Endothelial cell of umbilical vein (primary cell): ENCODE data around the gene FCSK. TPM values are rescaled to one million over a fixed set of nuclear protein-coding genes. Genes with fewer than 3 reads are reported as not detected.

Source experiments
- BruUV-seq: library from RNA; stranded (reverse); fragments of 400-500 nt; replicated peaks from 2 replicates; lab custom pipeline; 2021; lab: Mats Ljungman, UMichigan
- CTCF ChIA-PET: fragments of 300-600, 350-600 bp; sonication (Branson Sonifier 250); formaldehyde crosslinking; loops from one replicate; lab custom pipeline; 2021; ENCODE audit warnings: antibody characterized with exemption, inconsistent platforms; lab: Charles Lee
- POLR2A ChIA-PET: fragments of 300-600, 350-600 bp; sonication (Branson Sonifier 250); formaldehyde crosslinking; loops from one replicate; lab custom pipeline; 2021; ENCODE audit warnings: antibody characterized with exemption, inconsistent platforms; lab: Charles Lee
- DNase-seq: peaks from one replicate; pipeline ENCODE4 v3.0.0-alpha.2; 2011; ENCODE audit warnings: low read depth, low spot score
- FAIRE-seq: peaks from 2 replicates; lab custom pipeline; 2011; peaks lifted over from hg19 to GRCh38; lab: Jason Lieb, UNC
- H2AFZ ChIP-seq: 2 replicates; pipeline ENCODE4 v1.6.0; 2012; ENCODE audit warnings: low read depth, low read length, control low read depth, inconsistent platforms
- H3K27ac ChIP-seq: 2 replicates; pipeline ENCODE4 v1.5.1; 2011; ENCODE audit warnings: low read depth, mild to moderate bottlenecking, control low read depth, low read length, moderate library complexity; ENCODE audit not compliant: insufficient read depth
- H3K27me3 ChIP-seq, 2 experiments: 2 replicates each; pipeline versions ENCODE4 v1.6.0 to v1.6.1; 2011; ENCODE audit warnings: low read length in 2 of 2, mixed read lengths in 1 of 2; ENCODE audit not compliant: control insufficient read depth in 2 of 2, insufficient read depth in 2 of 2
- H3K36me3 ChIP-seq, 2 experiments: 2 replicates in 1 of 2; 3 replicates in 1 of 2; pipeline ENCODE4 v1.5.1; 2011; ENCODE audit warnings: low read length in 2 of 2, mild to moderate bottlenecking in 1 of 2, moderate library complexity in 1 of 2; ENCODE audit not compliant: control insufficient read depth in 2 of 2, insufficient read depth in 2 of 2; ENCODE audit errors: extremely low read depth in 1 of 2
- H3K4me1 ChIP-seq: 3 replicates; pipeline ENCODE4 v1.5.1; 2011; ENCODE audit warnings: mild to moderate bottlenecking, low read length; ENCODE audit not compliant: control insufficient read depth, insufficient read depth; ENCODE audit errors: extremely low read depth
- H3K4me2 ChIP-seq: 2 replicates; pipeline ENCODE4 v1.6.1; 2011; ENCODE audit warnings: low read length, control low read depth, mixed read lengths; ENCODE audit not compliant: insufficient read depth
- H3K4me3 ChIP-seq, 3 experiments: fragments of 200-600 bp in 1 of 3; sonication (generic), shearing (Covaris generic) in 1 of 3; replicated peaks in 1 of 3; 2 replicates each; pipeline ENCODE4 v1.5.1; 2011 to 2016; ENCODE audit warnings: control low read depth in 3 of 3, low read length in 3 of 3, mild to moderate bottlenecking in 2 of 3, inconsistent platforms in 1 of 3, low read depth in 1 of 3, moderate library complexity in 1 of 3; ENCODE audit not compliant: insufficient read depth in 1 of 3
- H3K79me2 ChIP-seq: 2 replicates; pipeline ENCODE4 v1.6.0; 2012; ENCODE audit warnings: low read length, inconsistent platforms; ENCODE audit not compliant: control insufficient read depth, insufficient read depth
- H3K9ac ChIP-seq: replicated peaks from 2 replicates; pipeline ENCODE3; 2011; ENCODE audit warnings: low read length, control low read depth; ENCODE audit not compliant: insufficient read depth; ENCODE audit errors: extremely low read depth
- H3K9me1 ChIP-seq: replicated peaks from 3 replicates; pipeline ENCODE4 v1.6.0; 2011; ENCODE audit warnings: mild to moderate bottlenecking, low read length; ENCODE audit not compliant: control insufficient read depth, insufficient read depth; ENCODE audit errors: extremely low read depth
- H3K9me3 ChIP-seq: replicated peaks from 2 replicates; pipeline ENCODE4 v1.5.1; 2012; ENCODE audit warnings: low read length, inconsistent platforms; ENCODE audit not compliant: control insufficient read depth, insufficient read depth
- H4K20me1 ChIP-seq: replicated peaks from 2 replicates; pipeline ENCODE3; 2011; ENCODE audit warnings: mild to moderate bottlenecking, low read length; ENCODE audit not compliant: control insufficient read depth, insufficient read depth; ENCODE audit errors: extremely low read depth
- CTCF ChIP-seq, 2 donors: IDR thresholded peaks; 1 replicate in 1 of 2; 2 replicates in 1 of 2; pipeline ENCODE4 v1.5.1; 2011; ENCODE audit warnings: low read length in 2 of 2, mild to moderate bottlenecking in 2 of 2, moderate library complexity in 2 of 2, control low read depth in 1 of 2, inconsistent platforms in 1 of 2, low read depth in 1 of 2; ENCODE audit not compliant: insufficient read depth in 1 of 2; ENCODE audit errors: extremely low read depth in 1 of 2
- EZH2 ChIP-seq: IDR thresholded peaks from 2 replicates; pipeline ENCODE4 v1.6.1; 2012; ENCODE audit warnings: borderline replicate concordance, low read depth, mild to moderate bottlenecking, moderate library complexity, low read length, inconsistent platforms; ENCODE audit not compliant: severe bottlenecking
- FOS ChIP-seq: IDR thresholded peaks from 2 replicates; pipeline ENCODE4 v1.6.1; 2011; ENCODE audit warnings: mild to moderate bottlenecking, low read length, moderate library complexity, borderline replicate concordance; ENCODE audit not compliant: insufficient read depth
- GATA2 ChIP-seq: IDR thresholded peaks from 2 replicates; pipeline ENCODE4 v1.7.0; 2011; ENCODE audit warnings: low read depth, mild to moderate bottlenecking, moderate library complexity, mixed read lengths, low read length; ENCODE audit not compliant: insufficient read length, insufficient read depth
- JUN ChIP-seq: IDR thresholded peaks from 2 replicates; pipeline ENCODE4 v1.6.1; 2011; ENCODE audit warnings: borderline replicate concordance, low read depth; ENCODE audit not compliant: insufficient read length, insufficient read depth
- MAX ChIP-seq: IDR thresholded peaks from 2 replicates; pipeline ENCODE4 v1.6.1; 2011; ENCODE audit not compliant: insufficient read depth, insufficient read length
- MYC ChIP-seq: IDR thresholded peaks from one replicate; pipeline ENCODE4 v1.6.1; 2011; ENCODE audit warnings: mild to moderate bottlenecking, low read depth, low read length
- POLR2A ChIP-seq: IDR thresholded peaks from 2 replicates; pipeline ENCODE4 v1.6.1; 2012; ENCODE audit warnings: low read depth, mild to moderate bottlenecking, control low read depth, low read length
- POLR2AphosphoS5 ChIP-seq: IDR thresholded peaks from 2 replicates; pipeline ENCODE4 v1.6.1; 2012; ENCODE audit warnings: low read depth, mild to moderate bottlenecking, control low read depth, low read length, moderate library complexity; ENCODE audit not compliant: insufficient read depth
- dilution Hi-C: fragments of 300-500 bp; cut with MboI; formaldehyde crosslinking; loops from one replicate; pipeline ENCODE4 v1.15.0; 2019; ENCODE audit warnings: low sequenced_read_pairs; ENCODE audit not compliant: extremely low pct_ligation_motif_present
- intact Hi-C: fragments of 100-400 bp; cut with micrococcal nuclease; formaldehyde crosslinking; loops from one replicate; pipeline ENCODE4 v1.10.0; 2022
- polyA plus RNA-seq, 4 experiments: library from polyadenylated mRNA; depleted of rRNA in 3 of 4; stranded (reverse) in 3 of 4; unstranded in 1 of 4; fragments of >200 nt; gene quantifications; 2 replicates each; pipeline versions ENCODE4 v1.2.1 to v1.2.3, GENCODE V29; 2011 to 2012; ENCODE audit warnings: missing spikeins in 1 of 4
- total RNA-seq: library from RNA; stranded (reverse); gene quantifications from 2 replicates; pipeline ENCODE4 v1.2.3, GENCODE V29; 2021

Gene FCSK
- total and polyA plus RNA-seq, 2 donors (not counting 3 experiments of a cell fraction or from before 2014, with no cell fraction given): 12.4 to 18.0 TPM

- no peak overlapping the region for H3K4me3 ChIP-seq
- peaks cover 17% of the 10 kb centered on the region for H3K4me1 ChIP-seq
- POLR2A ChIA-PET: interaction anchor here (0.6 kb wide), 1 partner anchor 40 kb away, joined by 3 read pairs; no protein-coding TSS in a partner anchor
- dilution Hi-C loops (no loop called here), intact Hi-C loops (no loop called here)
- TF ChIP-seq CTCF (IDR thresholded peaks at IDR 0.05; ENCODE audit: extremely low read depth in 1 of 2, insufficient read depth in 1 of 2, low read depth in 1 of 2, low read length in 2 of 2): no peak
- no peak for TF ChIP-seq MYC
- no peak for TF ChIP-seq MAX
- TF ChIP-seq JUN: no peak
- TF ChIP-seq GATA2: no peak
- no peak for TF ChIP-seq FOS
- TF ChIP-seq POLR2AphosphoS5: no peak
- no peak for TF ChIP-seq EZH2
- TF ChIP-seq POLR2A: no peak
- FAIRE-seq: no peak
- no peaks in the 10 kb centered on the region for H4K20me1 ChIP-seq
- H3K27ac ChIP-seq: no peak overlapping the region
- no TSS peak for BruUV-seq
- no peak overlapping the region for H3K9ac ChIP-seq
- no peaks in the 10 kb centered on the region for H3K9me3 ChIP-seq
- no peaks in the 10 kb centered on the region for H3K27me3 ChIP-seq
- H2AFZ ChIP-seq: no peak overlapping the region
- H3K79me2 ChIP-seq: no peaks in the 10 kb centered on the region
- CTCF ChIA-PET: interaction anchor here (1.2 kb wide), 1 partner anchor 104 kb away, joined by 4 read pairs; no protein-coding TSS in a partner anchor
- H3K4me2 ChIP-seq: no peak overlapping the region
- no peak for DNase-seq
- no peaks in the 10 kb centered on the region for H3K9me1 ChIP-seq
- no peaks in the 10 kb centered on the region for H3K36me3 ChIP-seq
Observed at GRCh38 chr16:70473446-70474319, 19.3 kb downstream of the FCSK start.
